GM12864 (cell line): ENCODE results near the gene FKBP11.
A peak's percentile ranks its signal among the peaks of the same experiment; 100 is the strongest.

ENCODE experiments used
- DNase-seq: peaks from one replicate; pipeline ENCODE4 v3.0.0-alpha.2; 2011; ENCODE audit warnings: low read depth
- H3K4me3 ChIP-seq: 2 replicates; pipeline ENCODE4 v1.5.1; 2011; ENCODE audit warnings: mild to moderate bottlenecking, low read depth, low read length, control low read depth
- CTCF ChIP-seq: IDR thresholded peaks from 2 replicates; pipeline ENCODE4 v1.5.1; 2011; ENCODE audit warnings: low read depth, mild to moderate bottlenecking, moderate library complexity, low read length, control low read depth, inconsistent platforms; ENCODE audit errors: missing control alignments

The FKBP11 gene

DNA sequence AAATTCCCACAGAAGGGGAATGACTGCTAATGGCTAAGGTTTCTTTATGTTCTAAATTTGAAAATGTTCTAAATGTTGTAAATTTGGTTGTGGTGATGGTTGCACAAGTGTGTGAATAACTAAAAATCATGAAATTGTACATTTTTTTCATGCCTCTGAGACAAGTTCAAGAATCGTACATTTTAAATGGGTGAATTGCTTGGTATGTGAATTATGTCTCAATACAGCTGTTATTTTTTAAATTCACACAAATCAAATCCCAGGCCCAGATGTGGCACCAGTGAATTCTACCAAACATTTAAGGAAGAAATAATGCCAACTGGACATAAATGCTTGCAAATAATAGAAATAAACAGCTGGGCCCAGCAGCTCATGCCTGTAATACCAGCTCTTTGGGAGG is 31.0 kb downstream of the FKBP11 start:
- no peak for TF ChIP-seq CTCF
- no peak for DNase-seq
- no peak overlapping the region for H3K4me3 ChIP-seq

- peak; percentile 85 for TF ChIP-seq CTCF
- H3K4me3 ChIP-seq, result no peak overlapping the region
- no peak for DNase-seq
Measured at GRCh38 chr12:48890657-48891418, 34.5 kb downstream of the FKBP11 start.

GRCh38 chr12:48889679-48890078 is 35.6 kb downstream of the FKBP11 start:
- DNase-seq, result no peak
- no peak for TF ChIP-seq CTCF
- H3K4me3 ChIP-seq, result no peak overlapping the region

DNA sequence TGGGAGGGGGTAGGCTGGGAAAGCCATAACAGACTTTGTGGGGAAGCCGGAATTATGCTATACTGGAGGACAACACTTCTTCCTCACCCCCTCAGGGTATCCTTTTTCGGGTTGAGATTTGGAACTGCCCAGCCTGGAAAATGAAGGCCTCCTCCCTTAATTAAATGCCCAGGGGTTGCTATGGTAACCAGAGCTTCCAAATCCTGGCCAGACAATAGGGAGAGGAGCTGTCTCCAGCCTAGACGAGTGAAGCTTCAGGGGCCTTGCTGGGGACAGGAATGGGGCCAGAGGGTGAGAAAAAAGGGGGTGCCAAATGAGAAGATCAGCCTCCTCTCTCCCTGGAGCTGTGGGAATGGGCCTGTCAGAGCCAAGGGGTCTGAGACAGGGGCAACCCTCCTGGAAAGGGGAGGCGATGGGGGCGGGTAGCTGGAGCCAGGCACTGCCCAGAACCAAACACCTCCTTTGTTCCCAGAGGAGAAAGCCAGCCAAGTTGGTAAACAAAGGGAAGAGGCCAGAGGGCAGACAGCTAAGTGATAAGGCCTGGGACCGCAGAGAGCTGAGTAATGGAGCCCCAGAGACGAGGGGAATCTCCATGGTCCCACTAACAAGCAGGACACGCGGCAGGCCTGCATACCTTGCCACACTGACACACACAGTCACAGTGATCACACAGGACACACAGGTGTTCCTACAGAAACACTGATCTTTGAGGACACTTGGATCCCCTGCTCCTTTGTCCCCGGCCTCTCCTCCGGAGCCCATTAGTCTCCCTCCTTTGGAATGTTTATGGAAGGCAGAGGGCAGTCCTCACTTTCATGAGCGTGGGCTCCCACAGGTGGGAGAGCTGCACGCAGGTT is 41.8 kb downstream of the FKBP11 start:
- no peak for DNase-seq
- TF ChIP-seq CTCF, result no peak
- H3K4me3 ChIP-seq, result no peak overlapping the region

GRCh38 chr12:48882972-48883304 is 42.4 kb downstream of the FKBP11 start:
- TF ChIP-seq CTCF, result no peak
- H3K4me3 ChIP-seq, result no peak overlapping the region
- no peak for DNase-seq

- H3K4me3 ChIP-seq, result no peak overlapping the region
- TF ChIP-seq CTCF, result no peak
- DNase-seq, result no peak
Measured at GRCh38 chr12:48882315-48882687, 43.0 kb downstream of the FKBP11 start.
